ENCODE results near the gene ZNF276.
A peak's percentile ranks its signal among the peaks of the same experiment; 100 is the strongest.
"Not testable (repeated sequence)": the region's sequence is repeated elsewhere in the genome, so short reads cannot be mapped to it uniquely, and the experiment has no call there.

The ZNF276 gene

GRCh38 chr16:89695875-89696669 lies 25.3 kb upstream of the ZNF276 start:
- no peak for DNase-seq (ENCODE audit: low spot score)

- DNase-seq (ENCODE audit: low spot score), result no peak
Measured at GRCh38 chr16:89696670-89697128, 24.6 kb upstream of the ZNF276 start.

- DNase-seq (ENCODE audit: low spot score), result no peak
Measured at GRCh38 chr16:89697161-89697615, 24.1 kb upstream of the ZNF276 start.

GRCh38 chr16:89697616-89698331 lies 23.6 kb upstream of the ZNF276 start:
- DNase-seq (ENCODE audit: low spot score), result no peak

- DNase-seq (ENCODE audit: low spot score), result not testable (repeated sequence)
Measured at GRCh38 chr16:89698717-89699116, 22.6 kb upstream of the ZNF276 start.

- DNase-seq (ENCODE audit: low spot score), result not testable (repeated sequence)
Measured at GRCh38 chr16:89699629-89700099, 21.7 kb upstream of the ZNF276 start.

- DNase-seq (ENCODE audit: low spot score), result peak; percentile 98
Measured at GRCh38 chr16:89700100-89700648, 21.2 kb upstream of the ZNF276 start.

- no peak for DNase-seq (ENCODE audit: low spot score)
Measured at GRCh38 chr16:89700649-89701424, 20.5 kb upstream of the ZNF276 start.

GRCh38 chr16:89701425-89702406 lies 19.6 kb upstream of the ZNF276 start, which contains the start of gene SPATA2L:
Gene SPATA2L, minus strand, starts transcription at chr16:89701705. Its CDS starts 473 bp downstream, at chr16:89701232.
- DNase-seq (ENCODE audit: low spot score), result peak; percentile 86

- no peak for DNase-seq (ENCODE audit: low spot score)
Measured at GRCh38 chr16:89704281-89704680, 17.1 kb upstream of the ZNF276 start.

- DNase-seq (ENCODE audit: low spot score), result no peak
Measured at GRCh38 chr16:89705006-89705405, 16.3 kb upstream of the ZNF276 start.

GRCh38 chr16:89706518-89707260 lies 14.6 kb upstream of the ZNF276 start:
- no peak for DNase-seq (ENCODE audit: low spot score)

- no peak for DNase-seq (ENCODE audit: low spot score)
Measured at GRCh38 chr16:89707695-89708094, 13.6 kb upstream of the ZNF276 start.

- DNase-seq (ENCODE audit: low spot score), result no peak
Measured at GRCh38 chr16:89708481-89708931, 12.8 kb upstream of the ZNF276 start.

- no peak for DNase-seq (ENCODE audit: low spot score)
Measured at GRCh38 chr16:89709166-89709565, 12.2 kb upstream of the ZNF276 start.

- DNase-seq (ENCODE audit: low spot score), result no peak
Measured at GRCh38 chr16:89709716-89710432, 11.5 kb upstream of the ZNF276 start.

- DNase-seq (ENCODE audit: low spot score), result no peak
Measured at GRCh38 chr16:89710709-89711564, 10.4 kb upstream of the ZNF276 start.

Measured in putamen (tissue), 1 donor.